A549 (cell line): ENCODE measurements around the gene TRPC5OS.

Source experiments
- CHD2 ChIP-seq: fragments of 150-350 bp; IDR thresholded peaks from 2 replicates; pipeline ENCODE4 v1.6.1; 2014; ENCODE audit warnings: low read length; ENCODE audit not compliant: partially characterized antibody
- HEYL ChIP-seq: fragments of 250-450 bp; sonication (Bioruptor Pico); IDR thresholded peaks from 2 replicates; pipeline ENCODE4 v1.8.0; 2021; ENCODE audit warnings: mild to moderate bottlenecking, moderate library complexity
- HOXA7 ChIP-seq: fragments of 250-450 bp; sonication (Bioruptor Pico); IDR thresholded peaks from 2 replicates; pipeline ENCODE4 v1.5.0; 2020; ENCODE audit warnings: mild to moderate bottlenecking, moderate library complexity
- JUNB ChIP-seq: fragments of >200 bp; sonication (Bioruptor Twin); formaldehyde crosslinking; IDR thresholded peaks from 2 replicates; pipeline ENCODE4 v1.6.1; 2016
- KDM1A ChIP-seq: fragments of 200-600 bp; sonication (generic); IDR thresholded peaks from 2 replicates; pipeline ENCODE4 v1.6.1; 2016; ENCODE audit warnings: low read depth, mild to moderate bottlenecking
- MAFK ChIP-seq: fragments of 450-650 bp; IDR thresholded peaks from 2 replicates; pipeline ENCODE4 v1.6.1; 2014; ENCODE audit not compliant: partially characterized antibody
- POLR2A ChIP-seq: IDR thresholded peaks from 2 replicates; pipeline ENCODE4 v1.6.1; 2012; ENCODE audit warnings: mild to moderate bottlenecking, low read length
- RNF2 ChIP-seq: fragments of 200-600 bp; sonication (generic); IDR thresholded peaks from 2 replicates; pipeline ENCODE4 v1.6.1; 2016; ENCODE audit warnings: low read depth, mild to moderate bottlenecking, antibody characterized with exemption, moderate library complexity, borderline replicate concordance
- TF ChIP-seq, protein P1 (sequence below): fragments of 200-600 bp; sonication (generic); IDR thresholded peaks from 2 replicates; pipeline ENCODE4 v1.6.1; 2016; ENCODE audit warnings: antibody characterized with exemption, mild to moderate bottlenecking, moderate library complexity
- TF ChIP-seq, protein P2 (sequence below): IDR thresholded peaks from 2 replicates; pipeline ENCODE4 v1.6.1; 2012
- TF ChIP-seq, protein P3 (sequence below): fragments of 450-650 bp; IDR thresholded peaks from 2 replicates; pipeline ENCODE4 v1.6.1; 2014; ENCODE audit warnings: antibody characterized with exemption
- TF ChIP-seq, protein P4 (sequence below): fragments of >200 bp; sonication (Bioruptor Twin); formaldehyde crosslinking; IDR thresholded peaks from 3 replicates; pipeline ENCODE4 v1.5.1; 2016
- TF ChIP-seq, protein P5 (sequence below): fragments of 250-450 bp; sonication (Bioruptor Pico); IDR thresholded peaks from 2 replicates; pipeline ENCODE4 v1.5.0; 2020; ENCODE audit warnings: low read depth, mild to moderate bottlenecking, moderate library complexity
- TF ChIP-seq, protein P6 (sequence below): IDR thresholded peaks from 2 replicates; pipeline ENCODE4 v1.6.1; 2012

DNA sequence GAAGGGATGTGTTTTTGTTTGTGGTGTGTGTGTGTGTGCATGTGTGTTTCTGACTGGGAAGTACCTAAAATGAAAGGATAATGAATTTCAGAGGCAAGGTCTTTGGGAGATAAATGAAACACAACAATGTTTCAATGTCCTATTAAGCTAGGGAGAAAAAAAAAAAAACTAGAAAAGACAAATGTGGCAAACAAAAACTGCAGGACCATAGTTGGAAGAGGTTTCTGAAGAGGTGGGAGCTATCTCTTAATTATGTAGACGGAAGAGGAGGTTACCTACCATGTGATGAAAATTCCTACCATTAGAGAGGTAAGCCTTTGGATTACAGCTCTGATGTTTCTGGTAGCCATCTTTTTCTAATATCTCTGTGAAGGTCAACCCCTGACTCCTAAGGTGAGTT is at the start of gene TRPC5OS:
- TF ChIP-seq, protein P1, sequence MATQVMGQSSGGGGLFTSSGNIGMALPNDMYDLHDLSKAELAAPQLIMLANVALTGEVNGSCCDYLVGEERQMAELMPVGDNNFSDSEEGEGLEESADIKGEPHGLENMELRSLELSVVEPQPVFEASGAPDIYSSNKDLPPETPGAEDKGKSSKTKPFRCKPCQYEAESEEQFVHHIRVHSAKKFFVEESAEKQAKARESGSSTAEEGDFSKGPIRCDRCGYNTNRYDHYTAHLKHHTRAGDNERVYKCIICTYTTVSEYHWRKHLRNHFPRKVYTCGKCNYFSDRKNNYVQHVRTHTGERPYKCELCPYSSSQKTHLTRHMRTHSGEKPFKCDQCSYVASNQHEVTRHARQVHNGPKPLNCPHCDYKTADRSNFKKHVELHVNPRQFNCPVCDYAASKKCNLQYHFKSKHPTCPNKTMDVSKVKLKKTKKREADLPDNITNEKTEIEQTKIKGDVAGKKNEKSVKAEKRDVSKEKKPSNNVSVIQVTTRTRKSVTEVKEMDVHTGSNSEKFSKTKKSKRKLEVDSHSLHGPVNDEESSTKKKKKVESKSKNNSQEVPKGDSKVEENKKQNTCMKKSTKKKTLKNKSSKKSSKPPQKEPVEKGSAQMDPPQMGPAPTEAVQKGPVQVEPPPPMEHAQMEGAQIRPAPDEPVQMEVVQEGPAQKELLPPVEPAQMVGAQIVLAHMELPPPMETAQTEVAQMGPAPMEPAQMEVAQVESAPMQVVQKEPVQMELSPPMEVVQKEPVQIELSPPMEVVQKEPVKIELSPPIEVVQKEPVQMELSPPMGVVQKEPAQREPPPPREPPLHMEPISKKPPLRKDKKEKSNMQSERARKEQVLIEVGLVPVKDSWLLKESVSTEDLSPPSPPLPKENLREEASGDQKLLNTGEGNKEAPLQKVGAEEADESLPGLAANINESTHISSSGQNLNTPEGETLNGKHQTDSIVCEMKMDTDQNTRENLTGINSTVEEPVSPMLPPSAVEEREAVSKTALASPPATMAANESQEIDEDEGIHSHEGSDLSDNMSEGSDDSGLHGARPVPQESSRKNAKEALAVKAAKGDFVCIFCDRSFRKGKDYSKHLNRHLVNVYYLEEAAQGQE, result no peak
- no peak for TF ChIP-seq POLR2A
- TF ChIP-seq RNF2, result no peak
- TF ChIP-seq JUNB, result no peak
- TF ChIP-seq, protein P2, sequence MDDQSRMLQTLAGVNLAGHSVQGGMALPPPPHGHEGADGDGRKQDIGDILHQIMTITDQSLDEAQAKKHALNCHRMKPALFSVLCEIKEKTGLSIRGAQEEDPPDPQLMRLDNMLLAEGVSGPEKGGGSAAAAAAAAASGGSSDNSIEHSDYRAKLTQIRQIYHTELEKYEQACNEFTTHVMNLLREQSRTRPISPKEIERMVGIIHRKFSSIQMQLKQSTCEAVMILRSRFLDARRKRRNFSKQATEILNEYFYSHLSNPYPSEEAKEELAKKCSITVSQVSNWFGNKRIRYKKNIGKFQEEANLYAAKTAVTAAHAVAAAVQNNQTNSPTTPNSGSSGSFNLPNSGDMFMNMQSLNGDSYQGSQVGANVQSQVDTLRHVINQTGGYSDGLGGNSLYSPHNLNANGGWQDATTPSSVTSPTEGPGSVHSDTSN, result no peak
- TF ChIP-seq KDM1A, result no peak
- TF ChIP-seq, protein P3, sequence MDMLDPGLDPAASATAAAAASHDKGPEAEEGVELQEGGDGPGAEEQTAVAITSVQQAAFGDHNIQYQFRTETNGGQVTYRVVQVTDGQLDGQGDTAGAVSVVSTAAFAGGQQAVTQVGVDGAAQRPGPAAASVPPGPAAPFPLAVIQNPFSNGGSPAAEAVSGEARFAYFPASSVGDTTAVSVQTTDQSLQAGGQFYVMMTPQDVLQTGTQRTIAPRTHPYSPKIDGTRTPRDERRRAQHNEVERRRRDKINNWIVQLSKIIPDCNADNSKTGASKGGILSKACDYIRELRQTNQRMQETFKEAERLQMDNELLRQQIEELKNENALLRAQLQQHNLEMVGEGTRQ, result no peak
- TF ChIP-seq MAFK, result no peak
- TF ChIP-seq, protein P4, sequence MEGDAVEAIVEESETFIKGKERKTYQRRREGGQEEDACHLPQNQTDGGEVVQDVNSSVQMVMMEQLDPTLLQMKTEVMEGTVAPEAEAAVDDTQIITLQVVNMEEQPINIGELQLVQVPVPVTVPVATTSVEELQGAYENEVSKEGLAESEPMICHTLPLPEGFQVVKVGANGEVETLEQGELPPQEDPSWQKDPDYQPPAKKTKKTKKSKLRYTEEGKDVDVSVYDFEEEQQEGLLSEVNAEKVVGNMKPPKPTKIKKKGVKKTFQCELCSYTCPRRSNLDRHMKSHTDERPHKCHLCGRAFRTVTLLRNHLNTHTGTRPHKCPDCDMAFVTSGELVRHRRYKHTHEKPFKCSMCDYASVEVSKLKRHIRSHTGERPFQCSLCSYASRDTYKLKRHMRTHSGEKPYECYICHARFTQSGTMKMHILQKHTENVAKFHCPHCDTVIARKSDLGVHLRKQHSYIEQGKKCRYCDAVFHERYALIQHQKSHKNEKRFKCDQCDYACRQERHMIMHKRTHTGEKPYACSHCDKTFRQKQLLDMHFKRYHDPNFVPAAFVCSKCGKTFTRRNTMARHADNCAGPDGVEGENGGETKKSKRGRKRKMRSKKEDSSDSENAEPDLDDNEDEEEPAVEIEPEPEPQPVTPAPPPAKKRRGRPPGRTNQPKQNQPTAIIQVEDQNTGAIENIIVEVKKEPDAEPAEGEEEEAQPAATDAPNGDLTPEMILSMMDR, result no peak
- no peak for TF ChIP-seq CHD2
- TF ChIP-seq, protein P5, sequence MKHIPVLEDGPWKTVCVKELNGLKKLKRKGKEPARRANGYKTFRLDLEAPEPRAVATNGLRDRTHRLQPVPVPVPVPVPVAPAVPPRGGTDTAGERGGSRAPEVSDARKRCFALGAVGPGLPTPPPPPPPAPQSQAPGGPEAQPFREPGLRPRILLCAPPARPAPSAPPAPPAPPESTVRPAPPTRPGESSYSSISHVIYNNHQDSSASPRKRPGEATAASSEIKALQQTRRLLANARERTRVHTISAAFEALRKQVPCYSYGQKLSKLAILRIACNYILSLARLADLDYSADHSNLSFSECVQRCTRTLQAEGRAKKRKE, result no peak
- no peak for TF ChIP-seq HOXA7
- TF ChIP-seq HEYL (CRISPR knock-in tag), result no peak
- TF ChIP-seq, protein P6, sequence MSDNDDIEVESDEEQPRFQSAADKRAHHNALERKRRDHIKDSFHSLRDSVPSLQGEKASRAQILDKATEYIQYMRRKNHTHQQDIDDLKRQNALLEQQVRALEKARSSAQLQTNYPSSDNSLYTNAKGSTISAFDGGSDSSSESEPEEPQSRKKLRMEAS, result no peak
